SK-N-MC (cell line): ENCODE results near the gene MMP21.

Experiments used
- EZH2 ChIP-seq: fragments of 200-600 bp; sonication (generic); IDR thresholded peaks from one replicate; pipeline ENCODE4 v1.6.1; 2017; ENCODE audit warnings: antibody characterized with exemption
- POLR2AphosphoS5 ChIP-seq: IDR thresholded peaks from 2 replicates; pipeline ENCODE4 v1.6.1; 2012; ENCODE audit warnings: mild to moderate bottlenecking, low read depth, low read length, borderline replicate concordance

DNA sequence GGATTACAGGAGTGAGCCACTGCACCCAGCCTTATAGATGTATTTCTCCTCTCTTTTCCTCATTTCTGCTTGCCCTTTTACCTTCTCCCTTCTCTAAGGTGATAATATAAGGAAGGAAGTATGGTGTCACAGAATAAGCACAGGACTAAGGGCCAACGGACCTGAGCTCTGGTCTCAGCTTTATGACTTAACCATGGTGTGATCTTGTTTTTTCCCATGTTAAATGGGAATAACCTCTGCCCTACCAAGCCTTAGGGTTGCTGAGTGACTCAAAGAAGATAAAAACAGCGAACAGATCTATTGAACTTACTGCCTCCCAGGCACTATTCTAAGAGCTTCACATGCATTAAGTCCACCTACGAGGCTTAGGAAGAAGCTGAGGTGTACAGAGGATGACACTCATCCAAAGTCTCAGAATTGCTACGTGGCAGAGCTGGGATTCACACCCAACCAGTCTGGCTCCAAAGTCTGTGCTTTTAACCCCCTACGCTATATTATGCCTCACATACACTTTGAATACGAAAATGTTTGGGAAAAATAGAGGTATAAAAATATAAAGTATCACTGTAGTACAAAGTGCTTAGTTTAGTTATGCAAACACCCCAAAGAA is 41.8 kb upstream of the MMP21 start:
- TF ChIP-seq EZH2 (no peak), POLR2AphosphoS5 (no peak)
